GM12878 (cell line): ENCODE results near the gene GNB5. TPM values are rescaled to one million over a fixed set of nuclear protein-coding genes. Genes with fewer than 3 reads are reported as not detected.

Experiments
- IRF4 ChIP-seq: IDR thresholded peaks from 2 replicates; pipeline ENCODE4 v1.6.1; 2011; ENCODE audit warnings: low read depth, low read length
- MEF2B ChIP-seq: fragments of 450-650 bp; IDR thresholded peaks from 2 replicates; pipeline ENCODE4 v1.6.1; 2018; ENCODE audit warnings: mild to moderate bottlenecking, moderate library complexity; ENCODE audit not compliant: partially characterized antibody, poor library complexity, severe bottlenecking
- PRDM15 ChIP-seq: fragments of 450-650 bp; formaldehyde crosslinking; IDR thresholded peaks from 2 replicates; pipeline ENCODE4 v1.4.0; 2020; ENCODE audit warnings: mild to moderate bottlenecking, moderate library complexity
- RELB ChIP-seq: fragments of 450-650 bp; IDR thresholded peaks from 2 replicates; pipeline ENCODE4 v1.6.1; 2017; ENCODE audit warnings: low read depth, mild to moderate bottlenecking, moderate library complexity
- RUNX3 ChIP-seq: IDR thresholded peaks from 2 replicates; pipeline ENCODE4 v1.6.1; 2012; ENCODE audit warnings: low read length, inconsistent platforms
- SRF ChIP-seq, 2 experiments: IDR thresholded peaks; 2 replicates each; pipeline ENCODE4 v1.6.1; 2011; ENCODE audit warnings: low read depth in 2 of 2, low read length in 2 of 2, mild to moderate bottlenecking in 1 of 2, moderate library complexity in 1 of 2
- ZBTB11 ChIP-seq: fragments of 450-650 bp; formaldehyde crosslinking; IDR thresholded peaks from 2 replicates; pipeline ENCODE4 v1.5.0; 2022; ENCODE audit warnings: mild to moderate bottlenecking, missing genetic modification characterization
- ZBTB4 ChIP-seq: fragments of 450-650 bp; formaldehyde crosslinking; IDR thresholded peaks from 2 replicates; pipeline ENCODE4 v1.4.0; 2022; ENCODE audit warnings: mild to moderate bottlenecking, moderate library complexity
- ZNF217 ChIP-seq: fragments of 450-650 bp; IDR thresholded peaks from 2 replicates; pipeline ENCODE4 v1.6.1; 2017; ENCODE audit warnings: antibody characterized with exemption, mild to moderate bottlenecking
- ZNF687 ChIP-seq: fragments of 450-650 bp; IDR thresholded peaks from 2 replicates; pipeline ENCODE4 v1.6.1; 2017; ENCODE audit warnings: mild to moderate bottlenecking, moderate library complexity
- ZSCAN29 ChIP-seq: fragments of 450-650 bp; IDR thresholded peaks from 2 replicates; pipeline ENCODE4 v1.6.1; 2017; ENCODE audit warnings: mild to moderate bottlenecking, moderate library complexity
- polyA plus RNA-seq, 11 experiments: library from polyadenylated mRNA; depleted of rRNA in 4 of 11; unstranded in 6 of 11; stranded (reverse) in 5 of 11; fragments of >200 nt; fragmentation: Nextera tagmentation in 4 of 11; fragmentation: Illumina TruSeq in 1 of 11; extraction: Ambion mirVana in 4 of 11; extraction: Trizol in 1 of 11; gene quantifications; 1 replicate in 1 of 11; 2 replicates in 10 of 11; pipeline versions ENCODE4 v1.2.1 to v1.2.3, GENCODE V29; 2011 to 2016; ENCODE audit warnings: inconsistent platforms in 2 of 11, missing spikeins in 2 of 11, low read depth in 1 of 11
- total RNA-seq, 4 experiments: library from RNA; depleted of rRNA in 3 of 4; stranded (reverse); fragments of >200 nt in 3 of 4; fragmentation: Illumina TruSeq in 1 of 4; extraction: Trizol in 1 of 4; gene quantifications; 2 replicates each; pipeline versions ENCODE4 v1.2.1 to v1.2.3, GENCODE V29; 2013 to 2021

GNB5 gene
- total and polyA plus RNA-seq, 10 of the 15 experiments (the other 5 are each of a cell fraction or from before 2014, with no cell fraction given), result 2.4 to 25.9 (median 15.2) TPM

- TF ChIP-seq ZNF687 (peak; percentile 97), ZSCAN29 (no peak), ZBTB11 (CRISPR knock-in tag) (no peak), RELB (peak; percentile 88), PRDM15 (CRISPR knock-in tag) (0 out of 2 replicates have a peak, but pooled peaks have one; percentile 55), ZNF217 (peak; percentile 92), SRF (IDR thresholded peaks at IDR 0.05; ENCODE audit: low read depth in 2 of 2, low read length in 2 of 2) (no peak), RUNX3 (peak; percentile 51; the same call in 1 of the 2 replicates), IRF4 (peak; percentile 97), MEF2B (peak; percentile 60), ZBTB4 (CRISPR knock-in tag) (peak; percentile 39; the same call in 1 of the 2 replicates)
These were observed 89.5 kb downstream of the GNB5 start (continued) for GRCh38 chr15:52101542-52102323.
